Measurements from ENCODE around the gene GHRHR.

Gene GHRHR

GRCh38 chr7:30965883-30966282 is 2.1 kb downstream of the GHRHR start:
- no peak overlapping the region for H3K4me3 ChIP-seq (ENCODE audit: low read depth, low read length)
- TF ChIP-seq CTCF (IDR thresholded peaks at IDR 0.05; ENCODE audit: low read depth, low read length, missing control alignments): no peak
- no peak for DNase-seq (ENCODE audit: low read depth)

GRCh38 chr7:30968294-30968693 is 4.5 kb downstream of the GHRHR start:
- H3K4me3 ChIP-seq (ENCODE audit: low read depth, low read length): no peak overlapping the region
- TF ChIP-seq CTCF (IDR thresholded peaks at IDR 0.05; ENCODE audit: low read depth, low read length, missing control alignments): no peak
- DNase-seq (ENCODE audit: low read depth): peak; percentile 7

- no peak for DNase-seq (ENCODE audit: low read depth)
- no peak for TF ChIP-seq CTCF (IDR thresholded peaks at IDR 0.05; ENCODE audit: low read depth, low read length, missing control alignments)
- no peak overlapping the region for H3K4me3 ChIP-seq (ENCODE audit: low read depth, low read length)
Observed at GRCh38 chr7:30968747-30969603, 5.2 kb downstream of the GHRHR start.

GRCh38 chr7:30969604-30969970 is 5.8 kb downstream of the GHRHR start:
- DNase-seq (ENCODE audit: low read depth): no peak
- H3K4me3 ChIP-seq (ENCODE audit: low read depth, low read length): no peak overlapping the region
- TF ChIP-seq CTCF (IDR thresholded peaks at IDR 0.05; ENCODE audit: low read depth, low read length, missing control alignments): no peak

GRCh38 chr7:30970074-30970473 is 6.3 kb downstream of the GHRHR start:
- DNase-seq (ENCODE audit: low read depth): no peak
- no peak for TF ChIP-seq CTCF (IDR thresholded peaks at IDR 0.05; ENCODE audit: low read depth, low read length, missing control alignments)
- H3K4me3 ChIP-seq (ENCODE audit: low read depth, low read length): no peak overlapping the region

- no peak for TF ChIP-seq CTCF (IDR thresholded peaks at IDR 0.05; ENCODE audit: low read depth, low read length, missing control alignments)
Observed at GRCh38 chr7:30970594-30971094, 6.9 kb downstream of the GHRHR start.

GRCh38 chr7:30971440-30971839 is 7.7 kb downstream of the GHRHR start:
- no peak overlapping the region for H3K4me3 ChIP-seq (ENCODE audit: low read depth, low read length)
- no peak for DNase-seq (ENCODE audit: low read depth)
- no peak for TF ChIP-seq CTCF (IDR thresholded peaks at IDR 0.05; ENCODE audit: low read depth, low read length, missing control alignments)

More at GRCh38 chr7:30970594-30971094, 6.9 kb downstream of the GHRHR start:
- H3K4me3 ChIP-seq (ENCODE audit: low read depth, low read length): no peak overlapping the region
- DNase-seq (ENCODE audit: low read depth): no peak
